ENCODE results near the gene CRPPA. TPM values are rescaled to one million over a fixed set of nuclear protein-coding genes. Genes with fewer than 3 reads are reported as not detected.

The CRPPA gene
- total RNA-seq, 1 donor from 2014 or later: 4.0 TPM

DNA sequence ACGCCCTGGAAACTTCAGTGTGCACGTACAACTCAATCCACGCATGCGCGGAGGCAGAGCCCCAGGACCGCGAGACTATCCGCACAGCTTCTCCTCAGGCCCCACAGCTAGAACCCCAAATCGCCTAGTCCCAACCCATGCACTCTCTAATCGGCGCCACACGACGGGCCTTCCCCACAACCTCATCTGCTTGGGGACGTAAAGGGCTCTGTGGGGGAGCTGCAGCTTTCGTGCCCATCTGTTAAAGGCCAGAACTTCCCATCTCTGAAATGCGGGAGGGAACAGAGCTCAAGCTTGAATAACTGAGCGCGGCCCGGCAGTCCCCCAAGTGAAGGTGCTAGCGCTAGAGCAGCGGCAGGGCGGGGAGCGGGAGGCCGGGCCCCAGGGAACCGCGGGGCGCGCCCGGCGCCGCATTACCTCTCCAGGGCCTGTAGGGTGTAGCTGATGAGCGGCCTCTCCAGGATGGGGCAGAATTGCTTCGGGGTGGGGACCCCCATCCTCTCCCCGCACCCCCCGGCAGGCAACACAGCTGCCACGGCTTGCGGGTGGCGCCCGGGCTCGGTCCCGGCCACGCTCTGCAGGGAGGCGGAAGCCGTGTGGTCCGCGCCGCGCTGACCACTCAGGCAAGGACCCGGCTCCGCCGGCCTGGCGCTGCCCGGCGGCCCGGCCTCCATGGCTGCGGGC is 547 bp downstream of the CRPPA start:
- Mint-ChIP-seq H3K36me3 (ENCODE audit: low read depth) (no peaks in the 10 kb centered on the region), H3K27me3 (ENCODE audit: low read depth) (no peaks in the 10 kb centered on the region), H3K4me1 (peaks cover 22% of the 10 kb centered on the region), H3K27ac (ENCODE audit: unreplicated experiment) (peak overlapping the region; percentile 97), H3K9me3 (no peaks in the 10 kb centered on the region), H3K4me3 (peak overlapping the region; percentile 83)
- DNase-seq (ENCODE audit: low read depth, low spot score): peak; percentile 74
- TF ChIP-seq CTCF (conservative IDR thresholded peaks at IDR 0.05): peak; percentile 62

GRCh38 chr7:16420329-16420648 is 1.0 kb downstream of the CRPPA start:
- Mint-ChIP-seq H3K4me1 (peaks cover 22% of the 10 kb centered on the region), H3K27ac (ENCODE audit: unreplicated experiment) (peak overlapping the region; percentile 97), H3K36me3 (ENCODE audit: low read depth) (no peaks in the 10 kb centered on the region), H3K27me3 (ENCODE audit: low read depth) (no peaks in the 10 kb centered on the region), H3K9me3 (no peaks in the 10 kb centered on the region), H3K4me3 (peak overlapping the region; percentile 83)
- no peak for TF ChIP-seq CTCF (conservative IDR thresholded peaks at IDR 0.05)
- DNase-seq (ENCODE audit: low read depth, low spot score): no peak

DNA sequence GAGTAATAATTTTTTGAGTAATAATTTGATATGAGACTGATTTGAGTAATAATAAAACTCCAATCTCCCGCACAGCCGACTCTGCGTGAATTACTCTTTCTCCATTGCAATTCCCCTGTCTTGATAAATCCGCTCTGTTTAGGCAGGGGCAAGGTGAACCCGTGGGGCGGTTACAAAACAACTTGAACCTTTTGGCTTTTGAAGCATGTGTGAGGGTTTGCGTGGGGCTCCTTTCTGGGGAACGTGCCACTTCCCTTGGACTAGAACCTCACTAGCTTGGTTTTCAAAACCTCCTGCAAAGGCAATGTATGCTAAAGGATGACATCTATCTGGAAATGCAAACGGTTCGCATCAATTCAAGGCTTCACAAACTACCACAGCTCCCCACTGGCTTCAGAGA is 1.5 kb downstream of the CRPPA start:
- Mint-ChIP-seq H3K27ac (ENCODE audit: unreplicated experiment) (no peak overlapping the region), H3K4me1 (peaks cover 22% of the 10 kb centered on the region), H3K4me3 (peak overlapping the region; percentile 83), H3K36me3 (ENCODE audit: low read depth) (no peaks in the 10 kb centered on the region), H3K9me3 (no peaks in the 10 kb centered on the region), H3K27me3 (ENCODE audit: low read depth) (no peaks in the 10 kb centered on the region)
- DNase-seq (ENCODE audit: low read depth, low spot score): no peak
- no peak for TF ChIP-seq CTCF (conservative IDR thresholded peaks at IDR 0.05)

GRCh38 chr7:16419126-16419525 is 2.2 kb downstream of the CRPPA start:
- Mint-ChIP-seq H3K36me3 (ENCODE audit: low read depth) (no peaks in the 10 kb centered on the region), H3K9me3 (no peaks in the 10 kb centered on the region), H3K4me1 (peaks cover 22% of the 10 kb centered on the region), H3K4me3 (peak overlapping the region; percentile 75), H3K27me3 (ENCODE audit: low read depth) (no peaks in the 10 kb centered on the region), H3K27ac (ENCODE audit: unreplicated experiment) (peak overlapping the region; percentile 3)
- no peak for TF ChIP-seq CTCF (conservative IDR thresholded peaks at IDR 0.05)
- no peak for DNase-seq (ENCODE audit: low read depth, low spot score)

DNA sequence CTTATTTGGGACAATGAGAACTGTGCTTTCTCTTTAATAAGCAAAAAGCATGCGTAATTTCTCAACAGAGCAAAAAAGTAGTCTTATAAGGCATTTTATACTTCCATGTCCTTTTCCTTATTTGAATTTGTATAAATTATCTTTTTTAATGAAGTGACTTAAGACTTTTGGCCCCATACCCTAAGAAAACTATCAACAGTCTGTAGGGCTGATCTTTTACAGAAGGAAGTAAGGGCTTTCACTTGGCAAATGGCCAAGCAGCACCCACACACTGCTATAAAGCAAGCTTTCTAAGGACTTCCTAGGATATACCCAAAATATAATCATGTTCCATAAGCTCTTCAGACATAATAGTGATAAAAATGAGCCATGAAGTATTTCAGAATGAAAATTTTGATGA is 3.4 kb downstream of the CRPPA start:
- DNase-seq (ENCODE audit: low read depth, low spot score): no peak
- H3K27me3 Mint-ChIP-seq (ENCODE audit: low read depth): no peaks in the 10 kb centered on the region
- H3K27ac Mint-ChIP-seq (ENCODE audit: unreplicated experiment): no peak overlapping the region
- no peak for TF ChIP-seq CTCF (conservative IDR thresholded peaks at IDR 0.05)
- H3K4me3 Mint-ChIP-seq: peak overlapping the region; percentile 50
- no peaks in the 10 kb centered on the region for H3K36me3 Mint-ChIP-seq (ENCODE audit: low read depth)
- peaks cover 22% of the 10 kb centered on the region for H3K4me1 Mint-ChIP-seq
- H3K9me3 Mint-ChIP-seq: no peaks in the 10 kb centered on the region

Measured in neural crest cell (in vitro differentiated cells).